Measurements from ENCODE around the gene MYH7. TPM values are rescaled to one million over a fixed set of nuclear protein-coding genes. Genes with fewer than 3 reads are reported as not detected.
"Not testable (repeated sequence)": the region's sequence is repeated elsewhere in the genome, so short reads cannot be mapped to it uniquely, and the experiment has no call there.

Gene MYH7
- total RNA-seq, 8 experiments from 2014 or later, result 0.04 to 0.93 (median 0.14) TPM; not detected in 1

DNA sequence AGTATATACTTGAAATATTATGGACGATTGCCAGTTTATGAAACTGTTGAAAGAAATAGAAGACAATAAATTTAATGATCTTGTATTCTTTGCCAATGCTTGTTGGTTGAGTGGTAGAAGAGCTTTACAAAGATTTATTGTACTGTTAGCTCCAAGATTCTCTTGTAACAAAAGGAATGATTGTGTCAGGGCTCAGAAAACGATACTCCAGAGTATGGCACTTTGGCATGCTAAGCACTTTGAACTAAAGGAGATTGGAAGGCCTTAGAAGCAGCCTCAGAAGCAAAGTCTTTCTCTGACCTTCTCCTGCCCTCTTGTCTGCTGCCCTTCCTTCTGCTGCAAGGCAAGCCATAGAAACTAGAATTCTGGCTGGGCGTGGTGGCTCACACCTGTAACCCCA is 29.8 kb upstream of the MYH7 start:
- 0 to 100% (median 68%) methylated on average over 1 to 3 of the region's 3 CpGs for WGBS, 10 experiments
- ATAC-seq (replicated peaks in 6 of 8), result no peak
- Histone ChIP-seq H3K27ac (no peak overlapping the region), H3K4me1 (replicated peaks in 1 of 2) (peaks cover 3 to 4% of the 10 kb centered on the region in 2 donors), H3K4me3 (no peak overlapping the region)
- in situ Hi-C loops (cut with MboI; ENCODE audit: low pct_unique_long_range_greater_than_20kb in 2 of 9, low sequenced_read_pairs in 9 of 9, unreplicated experiment in 9 of 9), result loop anchor here in 3 of 9 experiments (10.0 to 25.0 kb wide), 2 partner anchors 128 to 130 kb away; no protein-coding TSS in a partner anchor

DNA sequence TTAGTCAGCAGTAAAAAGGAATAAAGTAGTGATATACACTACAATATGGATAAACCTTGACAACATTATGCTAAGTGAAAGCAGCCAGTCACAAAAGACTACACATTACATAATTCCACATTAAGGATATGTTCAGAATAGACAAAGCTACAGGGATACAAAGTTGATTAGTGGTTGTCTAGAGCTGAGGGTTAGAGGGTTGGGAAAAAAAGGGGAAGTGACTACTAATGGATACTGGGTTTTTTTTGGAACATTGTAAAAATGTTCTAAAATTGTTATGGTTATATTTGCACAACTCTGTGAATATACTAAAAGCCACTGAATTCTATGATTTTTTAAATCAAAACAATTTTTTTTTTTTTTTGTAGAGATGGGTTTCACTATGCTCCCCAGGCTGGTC is 29.2 kb upstream of the MYH7 start:
- in situ Hi-C loops (cut with MboI; ENCODE audit: low pct_unique_long_range_greater_than_20kb in 2 of 9, low sequenced_read_pairs in 9 of 9, unreplicated experiment in 9 of 9), result loop anchor here in 3 of 9 experiments (10.0 to 25.0 kb wide), 2 partner anchors 127 to 130 kb away; no protein-coding TSS in a partner anchor
- no peak for ATAC-seq (replicated peaks in 6 of 8)
- Histone ChIP-seq H3K4me3 (no peak overlapping the region), H3K27ac (no peak overlapping the region), H3K4me1 (replicated peaks in 1 of 2) (peaks cover 2 to 3% of the 10 kb centered on the region in 2 donors)

DNA sequence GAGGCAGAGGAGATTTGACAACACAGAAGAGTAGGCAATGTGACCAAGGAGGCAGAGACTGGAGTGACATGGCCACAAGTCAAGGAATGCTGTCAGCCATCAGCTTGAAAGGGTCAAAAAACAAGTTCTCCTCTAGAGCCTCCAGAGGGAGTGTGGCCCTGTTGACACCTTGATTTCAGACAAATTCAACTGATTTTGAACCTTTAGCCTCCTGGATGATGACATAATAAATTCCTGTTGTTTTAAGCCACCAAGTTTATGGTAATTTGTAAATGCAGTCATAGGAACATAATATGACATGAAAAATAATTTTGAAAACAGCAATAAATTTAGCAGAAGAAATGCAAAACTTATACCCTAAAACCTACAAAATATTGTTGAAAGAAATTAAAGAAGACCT is 25.5 kb upstream of the MYH7 start:
- in situ Hi-C loops (cut with MboI; ENCODE audit: low pct_unique_long_range_greater_than_20kb in 2 of 9, low sequenced_read_pairs in 9 of 9, unreplicated experiment in 9 of 9), result loop anchor here in 3 of 9 experiments (10.0 to 25.0 kb wide), 2 partner anchors 124 to 126 kb away; no protein-coding TSS in a partner anchor
- Histone ChIP-seq H3K4me1 (replicated peaks in 1 of 2) (no peaks in the 10 kb centered on the region), H3K4me3 (no peak overlapping the region), H3K27ac (no peak overlapping the region)
- ATAC-seq (replicated peaks in 6 of 8), result no peak

DNA sequence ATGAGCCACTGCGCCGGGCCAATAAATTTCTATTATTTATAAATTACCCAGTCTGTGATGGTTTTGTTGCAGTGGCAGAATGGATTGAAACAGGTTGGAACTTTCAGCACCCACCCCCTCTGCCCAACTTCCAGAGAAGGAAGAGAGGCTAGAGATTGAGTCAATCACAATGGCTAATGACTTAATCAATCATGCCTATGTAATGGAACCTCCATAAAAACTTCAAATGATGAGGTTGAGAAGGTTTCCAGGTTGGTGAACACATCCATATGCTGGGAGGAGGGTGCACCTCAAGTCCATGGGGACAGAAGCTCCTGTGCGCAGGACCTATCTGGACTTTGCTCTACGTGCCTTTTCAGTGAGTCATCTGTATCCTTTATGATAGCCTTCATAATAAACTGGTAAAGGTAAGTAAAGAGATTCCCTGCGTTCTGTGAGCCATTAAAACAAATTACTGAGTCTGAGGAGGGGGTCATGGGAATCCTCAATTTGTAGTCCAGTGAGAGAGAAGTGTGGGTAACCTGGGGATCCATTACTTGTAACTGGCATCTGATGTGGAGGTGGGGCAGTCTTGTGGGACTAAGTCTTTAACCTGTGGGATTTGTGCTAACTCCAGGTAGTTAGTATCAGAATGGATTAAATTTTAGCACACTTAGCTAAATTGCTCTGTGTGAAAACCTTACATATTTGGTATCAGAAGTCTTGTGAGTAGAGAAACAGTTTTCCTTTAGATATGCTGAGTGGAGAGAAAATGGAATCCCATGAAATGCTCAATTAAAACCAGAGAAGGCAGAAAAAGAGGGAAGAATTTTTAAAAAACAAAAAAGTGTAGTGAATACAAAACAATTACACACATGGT is 22.4 kb upstream of the MYH7 start:
- 33 to 100% (median 71%) methylated on average over 2 to 3 of the region's 5 CpGs; no CpG with 5 or more reads in 5 of the 10 experiments for WGBS, 10 experiments
- in situ Hi-C loops (cut with MboI; ENCODE audit: low pct_unique_long_range_greater_than_20kb in 2 of 9, low sequenced_read_pairs in 9 of 9, unreplicated experiment in 9 of 9), result loop anchor here in 3 of 9 experiments (10.0 to 25.0 kb wide), 2 partner anchors 121 to 123 kb away; no protein-coding TSS in a partner anchor
- Histone ChIP-seq H3K27ac (no peak overlapping the region), H3K4me3 (no peak overlapping the region), H3K4me1 (replicated peaks in 1 of 2) (no peaks in the 10 kb centered on the region)
- ATAC-seq (replicated peaks in 6 of 8), result no peak

DNA sequence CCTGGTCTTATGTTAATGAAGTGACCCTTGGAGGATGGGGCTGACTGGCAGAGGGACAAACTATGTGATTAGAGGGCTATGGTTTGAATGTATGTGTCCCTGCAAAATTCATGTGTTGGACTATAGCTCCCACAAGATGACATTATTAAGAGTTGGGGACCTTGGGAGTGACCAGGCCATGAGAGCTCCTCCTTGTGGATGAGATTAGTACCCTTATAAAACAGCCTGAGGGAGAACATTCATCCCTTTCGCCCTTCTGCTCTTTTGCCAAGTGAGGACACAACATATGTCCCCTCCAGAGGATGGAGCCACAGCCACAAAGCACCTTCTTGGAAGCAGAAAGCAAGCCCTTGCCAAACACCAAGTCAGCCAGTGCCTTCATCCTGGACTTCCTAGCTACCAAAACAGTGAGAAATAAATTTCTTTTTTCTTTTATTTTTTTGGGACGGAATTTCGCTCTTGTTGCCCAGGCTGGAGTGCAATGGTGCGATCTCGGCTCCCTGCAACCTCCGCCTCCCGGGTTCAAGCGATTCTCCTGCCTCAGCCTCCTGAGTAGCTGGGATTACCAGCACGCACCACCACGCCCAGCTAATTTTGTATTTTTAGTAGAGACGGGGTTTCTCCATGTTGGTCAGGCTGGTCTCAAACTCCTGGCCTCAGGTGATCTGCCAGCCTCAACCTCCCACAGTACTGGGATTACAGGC is 21.6 kb upstream of the MYH7 start:
- 60 to 100% (median 81%) methylated on average over 1 to 8 of the region's 11 CpGs; no CpG with 5 or more reads in 3 of the 10 experiments for WGBS, 10 experiments
- in situ Hi-C loops (cut with MboI; ENCODE audit: low pct_unique_long_range_greater_than_20kb in 2 of 9, low sequenced_read_pairs in 9 of 9, unreplicated experiment in 9 of 9), result loop anchor here in 3 of 9 experiments (10.0 to 25.0 kb wide), 2 partner anchors 120 to 122 kb away; no protein-coding TSS in a partner anchor
- not testable (repeated sequence) for H3K4me3 ChIP-seq; H3K27ac ChIP-seq; H3K4me1 ChIP-seq (replicated peaks in 1 of 2); ATAC-seq (replicated peaks in 6 of 8)

DNA sequence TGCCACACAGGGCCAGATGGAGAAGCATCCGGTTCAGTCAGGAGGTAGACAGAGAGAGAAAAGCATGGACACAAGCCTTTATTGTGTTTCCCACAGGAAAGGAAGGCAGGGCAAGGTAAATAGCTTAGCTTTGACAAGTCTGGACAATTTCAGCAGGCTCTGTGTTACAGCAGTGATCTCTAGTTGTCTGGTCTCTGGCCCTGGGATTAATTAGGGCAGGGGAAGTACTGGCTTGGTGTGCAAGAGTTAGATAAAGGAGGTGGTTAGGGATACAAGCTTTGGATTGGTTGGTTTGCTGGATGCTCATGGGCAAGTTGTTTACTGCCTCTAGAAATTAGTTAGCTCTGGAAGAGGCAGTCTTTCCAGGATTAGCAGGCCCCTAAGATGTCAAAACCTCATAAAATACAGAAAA is 19.0 kb upstream of the MYH7 start:
- 0 to 100% (median 43%) methylated on average over 1 of the region's 1 CpG; no CpG with 5 or more reads in 5 of the 10 experiments for WGBS, 10 experiments
- peak in 1 of 8 experiments; percentile 41 for ATAC-seq (replicated peaks in 6 of 8)
- no peaks in the 10 kb centered on the region for H3K4me1 ChIP-seq (replicated peaks in 1 of 2)
- H3K27ac ChIP-seq, result no peak overlapping the region
- in situ Hi-C loops (cut with MboI; ENCODE audit: low pct_unique_long_range_greater_than_20kb in 2 of 9, low sequenced_read_pairs in 9 of 9, unreplicated experiment in 9 of 9), result loop anchor here in 3 of 9 experiments (10.0 to 25.0 kb wide), 2 partner anchors 117 to 120 kb away; no protein-coding TSS in a partner anchor
- no peak overlapping the region for H3K4me3 ChIP-seq

DNA sequence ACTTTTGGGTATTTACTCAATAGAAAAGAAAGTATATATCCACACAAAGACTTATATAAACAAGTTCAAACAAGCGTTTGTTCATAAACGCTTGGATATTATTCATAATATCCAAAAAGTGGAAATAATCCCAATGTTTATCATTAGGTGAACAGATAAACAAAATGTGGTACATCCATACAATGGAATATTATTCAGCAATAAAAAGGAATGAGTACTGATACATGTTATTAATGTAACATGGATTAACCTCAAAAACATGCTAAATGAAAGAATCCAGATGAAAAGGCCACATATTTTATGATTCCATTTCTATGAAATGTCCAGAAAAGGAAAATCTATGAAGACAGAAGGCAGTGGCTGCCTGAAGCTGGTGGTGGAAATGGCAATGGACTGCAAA is 16.8 kb upstream of the MYH7 start:
- Histone ChIP-seq H3K4me3 (no peak overlapping the region), H3K4me1 (replicated peaks in 1 of 2) (no peaks in the 10 kb centered on the region), H3K27ac (no peak overlapping the region)
- WGBS, 10 experiments, result 0 to 100% (median 93%) methylated on average over 2 of the region's 2 CpGs
- ATAC-seq (replicated peaks in 6 of 8), result no peak
- in situ Hi-C loops (cut with MboI; ENCODE audit: low pct_unique_long_range_greater_than_20kb in 2 of 9, low sequenced_read_pairs in 9 of 9, unreplicated experiment in 9 of 9), result loop anchor here in 3 of 9 experiments (10.0 to 25.0 kb wide), 2 partner anchors 115 to 117 kb away; no protein-coding TSS in a partner anchor

DNA sequence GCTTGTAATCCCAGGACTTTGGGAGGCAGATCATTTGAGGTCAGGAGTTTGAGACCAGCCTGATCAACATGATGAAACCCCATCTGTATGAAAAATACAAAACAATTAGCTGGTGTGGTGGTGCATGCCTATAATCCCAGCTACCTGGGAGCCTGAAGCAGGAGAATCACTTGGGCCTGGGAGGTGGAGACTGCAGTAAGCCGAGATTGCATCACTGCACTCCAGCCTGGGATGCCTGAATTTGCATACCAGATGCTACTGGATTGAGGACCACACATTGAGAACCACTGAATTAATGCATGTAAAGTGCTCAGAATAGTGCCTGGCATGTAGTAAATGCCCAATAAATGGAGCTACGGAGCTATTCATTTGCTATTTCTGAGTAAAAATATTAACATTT is 14.9 kb upstream of the MYH7 start:
- in situ Hi-C loops (cut with MboI; ENCODE audit: low pct_unique_long_range_greater_than_20kb in 2 of 9, low sequenced_read_pairs in 9 of 9, unreplicated experiment in 9 of 9), result loop anchor here in 3 of 9 experiments (10.0 to 25.0 kb wide), 2 partner anchors 113 to 116 kb away; no protein-coding TSS in a partner anchor
- Histone ChIP-seq H3K4me1 (replicated peaks in 1 of 2) (no peaks in the 10 kb centered on the region), H3K4me3 (no peak overlapping the region), H3K27ac (no peak overlapping the region)
- peak in 3 of 8 experiments; percentile 64 to 88 (median 74) for ATAC-seq (replicated peaks in 6 of 8)
- WGBS, 10 experiments, result 0 to 72% (median 33%) methylated on average over 1 to 2 of the region's 2 CpGs; no CpG with 5 or more reads in 1 of the 10 experiments

DNA sequence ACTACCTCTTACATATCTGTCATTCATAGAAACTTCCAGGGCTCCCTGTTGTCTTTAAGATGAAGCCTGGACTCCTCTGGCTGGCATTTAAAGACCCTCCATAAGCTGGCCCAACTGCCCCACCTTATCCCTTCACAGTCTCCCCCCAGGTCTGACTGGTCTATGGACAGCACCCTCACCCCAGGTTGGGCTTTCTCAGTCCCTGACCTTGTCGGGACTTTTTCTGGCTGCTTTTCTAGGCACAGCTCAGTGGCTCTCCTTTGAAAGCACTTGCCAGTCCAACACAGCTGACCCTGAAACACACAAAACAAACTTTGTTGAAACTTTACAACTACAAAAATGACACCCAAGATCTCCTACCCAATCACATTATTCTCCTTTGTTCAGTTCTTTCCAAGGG is 13.9 kb upstream of the MYH7 start:
- in situ Hi-C loops (cut with MboI; ENCODE audit: low pct_unique_long_range_greater_than_20kb in 2 of 9, low sequenced_read_pairs in 9 of 9, unreplicated experiment in 9 of 9), result no loop called here
- Histone ChIP-seq H3K4me1 (replicated peaks in 1 of 2) (no peaks in the 10 kb centered on the region), H3K4me3 (no peak overlapping the region), H3K27ac (no peak overlapping the region)
- 40 to 80% (median 43%) methylated on average over 1 of the region's 1 CpG; no CpG with 5 or more reads in 5 of the 10 experiments for WGBS, 10 experiments
- ATAC-seq (replicated peaks in 6 of 8), result no peak

DNA sequence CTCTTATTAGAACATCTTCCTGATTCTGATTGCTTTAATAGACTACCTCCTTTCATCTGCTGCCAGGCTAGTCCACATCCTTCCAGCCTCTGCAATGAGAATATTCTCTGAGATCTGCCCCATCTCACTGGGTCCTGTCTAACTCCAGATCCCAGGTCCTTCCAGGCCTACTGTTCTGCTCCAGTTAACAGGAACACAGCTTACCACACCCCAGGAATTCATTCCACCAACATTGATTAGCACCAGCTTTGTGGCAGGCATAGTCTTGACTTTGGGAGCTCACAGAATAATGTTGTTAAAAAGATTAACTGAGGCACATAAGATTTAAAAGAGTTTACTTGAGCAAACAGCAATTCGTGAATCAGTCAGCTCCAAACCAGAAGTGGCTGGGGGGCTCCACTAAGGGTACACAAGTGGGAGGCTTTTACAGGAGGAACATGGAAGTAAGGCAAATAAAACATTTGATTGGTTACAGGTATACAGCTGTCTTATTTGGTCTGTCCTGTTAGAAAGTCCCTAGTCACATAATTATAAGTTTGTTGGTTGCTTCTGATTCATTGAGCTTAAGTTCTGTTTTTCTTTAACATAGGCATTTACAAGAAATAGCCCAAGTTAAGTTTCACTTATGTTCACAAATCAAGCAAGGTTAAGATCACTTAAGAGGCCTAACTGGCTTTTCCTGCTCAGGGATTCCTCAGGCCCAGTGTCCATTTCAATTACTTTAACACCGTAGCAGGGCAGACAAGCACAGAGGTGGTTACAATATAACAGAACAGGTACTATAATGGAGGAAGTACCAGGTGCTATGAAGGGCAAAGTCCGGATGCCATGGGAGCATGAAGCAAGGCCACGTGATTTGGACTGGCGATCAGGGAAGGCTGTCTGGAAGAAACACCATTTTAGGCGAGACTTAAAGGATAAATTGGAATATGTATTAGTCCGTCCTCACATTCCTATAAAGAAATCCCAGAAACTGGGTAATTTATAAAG is 12.2 kb upstream of the MYH7 start:
- in situ Hi-C loops (cut with MboI; ENCODE audit: low pct_unique_long_range_greater_than_20kb in 2 of 9, low sequenced_read_pairs in 9 of 9, unreplicated experiment in 9 of 9), result no loop called here
- H3K4me3 ChIP-seq, result no peak overlapping the region
- WGBS, 10 experiments, result 0 to 91% (median 77%) methylated on average over 1 to 7 of the region's 7 CpGs
- H3K27ac ChIP-seq, result no peak overlapping the region
- H3K4me1 ChIP-seq (replicated peaks in 1 of 2), result peaks cover 0 to 3% of the 10 kb centered on the region in 2 donors
- no peak for ATAC-seq (replicated peaks in 6 of 8)

DNA sequence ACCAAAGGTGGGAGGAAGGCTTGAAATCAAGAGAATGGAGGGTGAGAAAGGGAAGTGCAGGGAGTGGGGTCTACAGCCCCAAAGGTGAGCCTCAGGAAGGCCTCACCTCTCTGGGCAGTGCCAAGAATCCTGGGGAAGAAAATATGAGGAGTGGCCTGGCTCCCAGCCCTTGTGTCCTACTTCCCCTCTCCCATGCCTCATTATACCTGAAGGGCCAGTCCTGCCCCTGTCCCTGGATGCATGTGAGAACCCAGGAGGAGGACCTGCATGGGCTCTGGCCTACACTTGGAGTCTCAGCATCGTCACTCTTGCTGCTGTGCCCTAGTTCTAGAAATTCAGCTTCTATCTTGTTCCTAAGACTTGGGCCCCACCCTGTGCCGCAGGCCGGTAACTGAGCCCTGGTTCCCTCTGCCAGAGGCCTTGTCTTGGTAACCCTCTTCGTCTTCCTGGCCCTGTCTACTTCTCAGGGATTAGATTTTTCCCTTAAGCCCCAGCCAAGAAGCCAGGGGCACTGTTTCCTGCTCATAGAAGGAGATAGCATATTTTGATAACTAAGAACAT is 10.9 kb upstream of the MYH7 start:
- no peak overlapping the region for H3K4me3 ChIP-seq
- WGBS, 10 experiments, result 30 to 71% (median 60%) methylated on average over 2 to 4 of the region's 4 CpGs; no CpG with 5 or more reads in 7 of the 10 experiments
- peaks cover 0 to 5% of the 10 kb centered on the region in 2 donors for H3K4me1 ChIP-seq (replicated peaks in 1 of 2)
- ATAC-seq (replicated peaks in 6 of 8), result peak in 4 of 8 experiments; percentile 40 to 85 (median 69)
- H3K27ac ChIP-seq, result no peak overlapping the region
- in situ Hi-C loops (cut with MboI; ENCODE audit: low pct_unique_long_range_greater_than_20kb in 2 of 9, low sequenced_read_pairs in 9 of 9, unreplicated experiment in 9 of 9), result no loop called here

DNA sequence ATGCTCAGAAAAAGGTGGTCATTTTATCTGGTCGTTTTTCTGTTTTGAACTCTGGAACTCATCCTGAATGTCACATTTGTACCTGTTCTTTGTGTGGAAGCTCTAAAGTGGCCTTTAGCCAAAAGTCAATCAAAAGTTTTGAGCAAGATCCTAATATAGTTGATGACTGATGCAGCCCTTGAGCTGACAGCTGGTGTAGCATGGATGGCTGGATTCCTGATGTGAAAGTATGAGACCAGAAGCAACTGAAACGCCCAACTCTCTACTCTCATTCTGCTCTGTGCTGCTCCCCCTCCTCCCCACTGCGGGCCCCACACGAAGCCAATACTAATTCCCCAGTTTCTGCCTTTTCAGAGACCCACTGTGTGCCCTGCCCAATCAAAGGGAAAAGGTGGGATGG is 10.3 kb upstream of the MYH7 start:
- in situ Hi-C loops (cut with MboI; ENCODE audit: low pct_unique_long_range_greater_than_20kb in 2 of 9, low sequenced_read_pairs in 9 of 9, unreplicated experiment in 9 of 9), result no loop called here
- WGBS, 10 experiments, result 0 to 57% (median 29%) methylated on average over 1 to 4 of the region's 4 CpGs; no CpG with 5 or more reads in 2 of the 10 experiments
- H3K27ac ChIP-seq, result no peak overlapping the region
- ATAC-seq (replicated peaks in 6 of 8), result no peak
- H3K4me1 ChIP-seq (replicated peaks in 1 of 2), result peaks cover 0 to 5% of the 10 kb centered on the region in 2 donors
- H3K4me3 ChIP-seq, result no peak overlapping the region
